Measurements from ENCODE around the gene RNF10. TPM values are rescaled to one million over a fixed set of nuclear protein-coding genes. Genes with fewer than 3 reads are reported as not detected.
"Not testable (repeated sequence)": the region's sequence is repeated elsewhere in the genome, so short reads cannot be mapped to it uniquely, and the experiment has no call there.

RNF10 gene
- polyA plus RNA-seq, 3 donors from 2014 or later: 60.3 to 154 (median 66.5) TPM

DNA sequence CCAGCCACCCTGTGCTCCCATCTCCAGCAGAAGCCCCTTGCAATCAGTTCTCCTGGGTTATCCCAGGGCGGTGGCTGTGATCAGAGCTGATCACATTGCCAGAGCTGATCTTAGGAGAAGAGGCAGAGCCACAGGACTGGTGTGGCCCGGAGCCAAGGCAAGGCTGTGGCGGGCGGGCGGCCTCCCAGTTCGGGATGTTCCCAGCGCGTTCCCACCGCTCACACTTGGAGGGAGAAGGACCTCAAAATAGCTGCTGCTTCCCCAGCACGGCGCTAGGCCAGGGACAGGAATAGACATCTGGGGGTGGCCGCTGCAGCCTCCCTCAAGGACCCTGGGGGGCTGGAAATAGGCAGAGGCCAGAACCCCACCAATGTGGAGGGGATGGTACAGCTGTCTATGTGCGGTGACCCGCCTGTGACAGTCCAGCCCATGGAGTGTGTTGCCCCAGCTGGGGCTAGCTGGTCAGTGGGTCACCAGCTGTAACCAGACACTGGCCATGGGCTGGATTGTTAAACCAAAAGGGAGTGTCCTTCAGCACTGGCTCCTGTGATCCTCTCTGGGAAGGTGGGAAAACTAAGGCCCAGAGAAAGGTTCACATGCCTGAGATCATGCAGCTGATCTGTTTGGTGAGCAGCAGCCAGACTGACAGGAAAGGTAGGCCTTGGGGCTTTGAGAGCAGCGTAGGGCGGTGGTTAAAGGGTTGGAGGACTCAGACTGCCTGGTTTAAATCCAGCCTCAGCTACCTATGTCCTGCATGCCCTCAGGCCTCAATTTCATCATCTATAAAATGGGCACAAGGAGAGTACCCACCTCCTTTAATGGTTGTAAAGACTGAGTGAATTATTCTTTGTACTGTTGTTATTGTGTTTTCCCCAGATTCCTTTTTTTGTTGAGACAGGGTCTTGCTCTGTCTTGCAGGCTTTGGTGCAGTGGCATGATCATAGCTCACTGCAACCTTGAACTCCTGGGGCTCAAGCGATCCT is 55.1 kb downstream of the RNF10 start:
- Mint-ChIP-seq H3K4me3 (no peak overlapping the region), H3K9me3 (peaks cover 0 to 1% (median 0%) of the 10 kb centered on the region in 6 donors), H3K36me3 (no peaks in the 10 kb centered on the region), H3K27ac (no peak overlapping the region), H3K4me1 (peaks cover under 1 to 3% of the 10 kb centered on the region in 2 donors), H3K27me3 (ENCODE audit: low read depth in 3 of 3) (peaks cover 1 to 7% (median 4%) of the 10 kb centered on the region in 3 donors)
- no peak for DNase-seq

DNA sequence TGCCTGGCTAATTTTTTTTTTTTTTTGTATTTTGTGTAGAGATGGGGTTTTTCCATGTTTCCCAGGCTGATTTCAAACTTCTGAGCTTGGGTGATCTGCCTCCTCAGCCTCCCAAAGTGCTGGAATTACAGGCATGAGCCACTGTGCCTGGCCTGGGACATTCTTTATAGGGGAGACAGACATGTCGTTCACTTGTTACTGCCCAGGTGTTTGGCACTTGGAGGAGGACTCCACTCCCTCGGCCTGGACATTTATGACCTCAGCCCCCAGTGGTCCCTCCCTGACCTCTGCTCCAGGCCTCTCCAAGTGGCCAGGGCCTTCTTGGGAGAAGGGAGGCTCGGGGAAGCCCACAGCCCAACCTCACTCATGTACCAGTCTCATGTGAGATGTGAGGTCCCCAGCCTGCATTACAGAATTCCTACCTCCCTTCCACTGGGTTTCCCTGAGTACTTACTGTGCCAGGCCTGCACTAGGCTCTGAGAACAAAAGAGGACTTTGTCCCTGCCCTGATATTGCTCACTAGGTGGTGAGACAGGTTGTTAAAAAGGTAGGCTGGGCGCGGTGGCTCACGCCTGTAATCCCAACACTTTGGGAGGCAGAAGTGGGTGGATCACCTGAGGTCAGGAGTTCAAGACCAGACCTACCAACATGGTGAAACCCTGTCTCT is 56.7 kb downstream of the RNF10 start:
- no peak for DNase-seq
- H3K4me1 Mint-ChIP-seq: no peaks in the 10 kb centered on the region
- H3K36me3 Mint-ChIP-seq: no peaks in the 10 kb centered on the region
- peaks cover 0 to 3% (median 2%) of the 10 kb centered on the region in 3 donors for H3K27me3 Mint-ChIP-seq (ENCODE audit: low read depth in 3 of 3)
- H3K27ac Mint-ChIP-seq: no peak overlapping the region
- H3K9me3 Mint-ChIP-seq: peaks cover 0 to 1% (median 0%) of the 10 kb centered on the region in 6 donors
- H3K4me3 Mint-ChIP-seq: no peak overlapping the region

DNA sequence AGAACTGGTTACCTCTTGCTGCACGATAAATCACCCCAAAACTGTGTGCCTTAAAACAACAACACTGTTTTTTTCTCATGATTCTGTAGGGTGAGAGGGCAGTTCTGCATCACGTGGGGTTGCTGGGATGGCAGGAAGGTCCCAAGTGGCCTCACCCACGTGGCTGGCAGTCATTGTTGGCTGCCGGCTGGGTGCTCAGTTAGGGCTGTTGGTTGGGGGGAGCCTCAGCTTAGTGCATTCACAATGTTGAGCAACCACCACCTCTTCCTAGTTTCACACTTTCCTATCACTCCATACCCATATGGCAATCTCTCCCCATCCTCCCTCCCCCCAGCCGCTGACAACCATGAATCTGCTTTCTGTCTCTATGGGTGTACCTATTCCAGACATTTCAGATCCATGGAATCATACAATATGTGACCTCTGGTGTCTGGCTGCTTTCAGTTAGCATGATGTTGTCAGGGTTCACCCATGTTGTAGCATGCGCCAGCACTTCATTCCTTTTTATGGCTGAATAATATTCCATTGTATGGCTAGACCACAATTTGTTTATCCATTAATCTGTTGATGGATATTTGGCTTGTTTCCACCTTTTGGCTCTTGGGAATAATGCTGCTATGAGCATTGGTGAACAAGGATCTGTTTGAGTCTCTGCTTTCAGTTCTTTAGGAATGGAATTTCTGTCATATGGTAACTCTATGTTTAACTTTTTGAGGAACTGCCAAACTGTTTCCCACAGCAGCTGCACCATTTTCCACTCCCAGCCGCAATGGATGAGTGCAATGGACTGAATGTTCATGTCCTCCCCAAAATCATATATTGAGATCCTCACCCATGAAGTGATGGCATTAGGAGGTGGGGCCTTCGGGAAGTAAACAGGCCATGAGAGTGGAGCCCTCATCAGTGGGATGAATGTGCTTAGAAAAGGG is 58.2 kb downstream of the RNF10 start:
- Mint-ChIP-seq H3K36me3 (no peaks in the 10 kb centered on the region), H3K27me3 (ENCODE audit: low read depth in 3 of 3) (peaks cover 0 to 4% (median 2%) of the 10 kb centered on the region in 3 donors), H3K4me1 (no peaks in the 10 kb centered on the region), H3K9me3 (peaks cover 0 to 1% (median 0%) of the 10 kb centered on the region in 6 donors), H3K27ac (no peak overlapping the region), H3K4me3 (no peak overlapping the region)
- no peak for DNase-seq

DNA sequence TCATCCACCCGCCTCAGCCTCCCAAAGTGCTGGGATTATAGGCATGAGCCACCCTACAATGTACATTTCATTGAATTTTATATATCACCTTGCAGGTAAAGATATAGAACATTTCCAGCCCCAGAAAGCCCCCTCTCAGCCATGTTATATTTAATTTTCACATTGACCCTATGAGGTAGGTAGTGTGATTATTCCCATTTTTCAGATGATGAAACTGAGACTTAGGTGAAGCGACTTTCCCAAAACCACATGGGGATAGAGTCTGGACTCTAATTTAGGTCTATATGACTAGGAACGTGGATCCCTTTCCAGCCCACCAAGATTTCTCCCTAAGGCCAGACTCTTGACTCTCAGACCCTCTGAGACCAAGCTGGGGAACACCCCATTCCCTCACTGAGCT is 62.7 kb downstream of the RNF10 start:
- H3K27ac Mint-ChIP-seq: no peak overlapping the region
- H3K4me1 Mint-ChIP-seq: no peaks in the 10 kb centered on the region
- no peaks in the 10 kb centered on the region for H3K36me3 Mint-ChIP-seq
- peaks cover 0 to 14% (median under 1%) of the 10 kb centered on the region in 3 donors for H3K27me3 Mint-ChIP-seq (ENCODE audit: low read depth in 3 of 3)
- no peaks in the 10 kb centered on the region for H3K9me3 Mint-ChIP-seq
- no peak for DNase-seq
- no peak overlapping the region for H3K4me3 Mint-ChIP-seq

DNA sequence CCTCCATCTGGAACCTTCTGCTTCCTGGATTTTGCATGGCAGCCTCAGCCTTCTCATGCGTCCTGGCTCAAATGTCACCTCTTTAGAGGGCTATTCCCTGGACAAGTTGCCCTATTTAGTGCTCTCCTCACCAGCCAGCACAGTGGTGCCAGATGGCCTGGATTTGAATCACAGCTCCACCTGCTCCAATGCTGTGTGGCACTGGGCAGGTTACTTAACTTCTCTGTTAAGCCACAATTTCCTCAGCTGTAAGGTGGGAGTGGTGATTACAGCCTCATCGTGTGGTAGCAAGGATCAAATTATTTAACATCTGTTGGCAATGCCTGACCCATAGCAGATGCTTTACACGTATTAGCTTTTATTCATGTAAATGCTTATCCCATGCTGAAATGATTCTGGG is 63.7 kb downstream of the RNF10 start:
- DNase-seq: no peak
- H3K9me3 Mint-ChIP-seq: no peaks in the 10 kb centered on the region
- H3K4me3 Mint-ChIP-seq: no peak overlapping the region
- no peaks in the 10 kb centered on the region for H3K4me1 Mint-ChIP-seq
- H3K36me3 Mint-ChIP-seq: no peaks in the 10 kb centered on the region
- peaks cover 0 to 14% (median 3%) of the 10 kb centered on the region in 3 donors for H3K27me3 Mint-ChIP-seq (ENCODE audit: low read depth in 3 of 3)
- peak overlapping the region in 2 of 6 donors; percentile 28 to 57 for H3K27ac Mint-ChIP-seq

DNA sequence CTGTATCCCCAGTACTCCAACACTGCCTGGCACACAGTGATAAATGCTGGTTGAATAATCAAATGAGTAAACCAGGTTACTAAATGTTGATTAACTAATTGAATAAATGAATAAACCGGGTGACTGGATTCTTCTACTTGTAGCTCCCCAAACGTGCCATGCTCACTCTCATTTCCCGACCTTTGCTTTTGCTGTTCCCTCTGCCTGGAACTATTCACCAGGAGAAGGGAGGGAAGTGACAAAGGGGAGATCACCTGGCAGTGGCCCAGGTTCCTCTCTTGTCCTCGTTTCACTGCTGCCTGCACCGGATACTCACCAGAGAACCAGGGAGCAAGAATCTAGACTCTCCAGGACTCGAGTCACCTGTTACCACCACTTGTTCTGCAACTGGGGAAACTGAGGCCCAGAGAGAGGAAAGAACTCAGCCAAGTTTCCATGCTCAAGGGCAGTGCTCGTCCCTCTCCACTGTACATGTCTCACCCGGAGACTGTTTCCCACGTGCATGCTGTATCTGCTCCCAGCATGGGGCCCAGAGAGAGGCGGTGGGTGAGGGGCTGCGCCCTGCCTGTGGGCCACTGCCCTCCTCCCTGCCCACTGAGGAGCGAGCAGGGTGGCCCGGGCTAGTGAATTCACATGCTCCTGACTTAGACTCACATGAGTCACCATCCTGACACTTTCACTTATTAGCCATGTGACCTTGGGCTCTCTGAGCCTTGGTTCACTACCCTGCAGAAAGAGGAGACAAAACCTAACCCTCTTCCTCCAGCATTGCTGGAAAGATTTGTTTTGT is 64.7 kb downstream of the RNF10 start:
- Mint-ChIP-seq H3K36me3 (no peaks in the 10 kb centered on the region), H3K4me3 (no peak overlapping the region), H3K9me3 (no peaks in the 10 kb centered on the region), H3K4me1 (no peaks in the 10 kb centered on the region), H3K27me3 (ENCODE audit: low read depth in 3 of 3) (peaks cover 0 to 14% (median 3%) of the 10 kb centered on the region in 3 donors), H3K27ac (no peak overlapping the region)
- no peak for DNase-seq

DNA sequence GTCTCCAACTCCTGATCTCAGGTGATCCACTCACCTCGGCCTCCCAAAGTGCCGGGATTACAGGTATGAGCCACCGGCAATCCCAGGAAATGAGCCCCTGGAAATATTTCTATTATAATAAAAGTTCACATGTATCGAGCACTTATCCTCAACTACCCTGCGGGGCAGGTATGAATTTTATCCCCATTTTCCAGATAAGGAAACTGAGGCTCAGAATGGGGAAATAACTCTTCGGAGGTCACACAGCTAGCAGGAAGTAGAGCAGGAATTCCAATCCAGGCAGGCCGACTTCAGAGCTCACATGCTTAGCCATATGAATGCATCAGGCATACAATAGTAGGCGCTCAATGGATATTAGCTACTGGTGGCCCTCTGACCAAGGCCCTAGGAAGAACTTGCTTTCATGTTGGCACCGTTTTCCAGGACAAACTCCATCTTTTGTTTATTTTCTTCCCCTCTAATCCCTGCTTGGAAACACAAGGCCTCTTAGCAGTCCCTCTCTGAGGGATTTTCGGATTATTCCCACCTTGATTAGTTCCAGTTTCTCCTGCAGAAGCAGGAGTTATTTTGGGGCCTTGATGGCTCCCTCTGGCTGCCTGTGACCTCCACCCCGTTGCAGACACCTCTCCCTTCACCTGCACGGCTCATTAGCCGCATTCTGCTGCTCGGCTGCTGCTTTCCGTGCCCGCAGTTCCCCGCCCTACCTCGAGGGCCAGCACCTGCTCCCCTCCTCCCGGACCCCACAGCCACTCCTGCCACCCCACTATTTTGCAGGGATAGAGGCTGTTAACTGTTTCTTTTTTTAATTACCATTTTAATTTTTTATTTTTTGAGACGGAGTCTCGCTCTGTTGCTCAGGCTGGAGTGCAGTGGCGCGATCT is 65.8 kb downstream of the RNF10 start:
- H3K4me1 Mint-ChIP-seq: no peaks in the 10 kb centered on the region
- no peaks in the 10 kb centered on the region for H3K36me3 Mint-ChIP-seq
- peak overlapping the region in 1 of 6 donors; percentile 34 for H3K27ac Mint-ChIP-seq
- no peak for DNase-seq
- H3K27me3 Mint-ChIP-seq (ENCODE audit: low read depth in 3 of 3): peaks cover 0 to 14% (median 4%) of the 10 kb centered on the region in 3 donors
- no peak overlapping the region for H3K4me3 Mint-ChIP-seq
- H3K9me3 Mint-ChIP-seq: no peaks in the 10 kb centered on the region

DNA sequence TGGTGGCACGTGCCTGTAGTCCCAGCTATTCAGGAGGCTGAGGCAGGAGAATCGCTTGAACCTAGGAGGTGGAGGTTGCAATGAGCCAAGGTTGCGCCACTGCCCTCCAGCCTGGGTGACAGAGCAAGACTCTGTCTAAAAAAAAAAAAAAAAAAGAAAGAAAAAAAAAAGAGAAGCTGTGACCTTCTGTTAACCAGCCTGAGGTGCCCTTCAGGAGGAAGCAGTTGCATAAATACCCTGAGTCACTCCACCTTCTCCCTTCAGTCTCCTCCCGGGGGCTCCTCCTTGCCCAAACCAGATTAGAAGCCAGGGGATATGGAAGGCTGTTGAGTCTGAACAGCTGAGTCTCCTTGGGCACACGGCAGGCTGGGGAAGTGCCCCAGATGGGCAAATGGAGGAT is 68.3 kb downstream of the RNF10 start:
- not testable (repeated sequence) for H3K4me1 Mint-ChIP-seq; H3K9me3 Mint-ChIP-seq; H3K27me3 Mint-ChIP-seq (ENCODE audit: low read depth in 3 of 3); H3K27ac Mint-ChIP-seq; DNase-seq; H3K36me3 Mint-ChIP-seq; H3K4me3 Mint-ChIP-seq

DNA sequence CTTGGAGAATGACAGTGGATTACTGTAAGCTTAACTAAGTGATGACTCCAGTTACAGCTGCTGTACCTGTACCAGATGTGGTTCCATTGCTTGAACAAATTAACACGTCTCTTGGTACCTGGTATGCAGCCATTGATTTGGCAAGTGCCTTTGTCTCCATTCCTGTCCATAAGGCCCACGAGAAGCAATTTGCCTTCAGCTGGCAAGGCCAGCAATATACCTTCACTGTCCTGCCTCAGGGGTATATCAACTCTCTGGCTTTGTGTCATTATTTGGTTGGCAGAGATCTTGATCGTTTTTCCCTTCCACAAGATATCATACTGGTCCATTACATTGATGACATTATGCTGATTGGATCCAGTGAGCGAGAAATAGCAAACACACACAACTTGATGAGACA is 76.4 kb downstream of the RNF10 start:
- H3K4me1 Mint-ChIP-seq: no peaks in the 10 kb centered on the region
- peaks cover 1 to 7% (median 4%) of the 10 kb centered on the region in 3 donors for H3K27me3 Mint-ChIP-seq (ENCODE audit: low read depth in 3 of 3)
- no peak overlapping the region for H3K4me3 Mint-ChIP-seq
- H3K36me3 Mint-ChIP-seq: no peaks in the 10 kb centered on the region
- DNase-seq: no peak
- no peaks in the 10 kb centered on the region for H3K9me3 Mint-ChIP-seq
- H3K27ac Mint-ChIP-seq: no peak overlapping the region

DNA sequence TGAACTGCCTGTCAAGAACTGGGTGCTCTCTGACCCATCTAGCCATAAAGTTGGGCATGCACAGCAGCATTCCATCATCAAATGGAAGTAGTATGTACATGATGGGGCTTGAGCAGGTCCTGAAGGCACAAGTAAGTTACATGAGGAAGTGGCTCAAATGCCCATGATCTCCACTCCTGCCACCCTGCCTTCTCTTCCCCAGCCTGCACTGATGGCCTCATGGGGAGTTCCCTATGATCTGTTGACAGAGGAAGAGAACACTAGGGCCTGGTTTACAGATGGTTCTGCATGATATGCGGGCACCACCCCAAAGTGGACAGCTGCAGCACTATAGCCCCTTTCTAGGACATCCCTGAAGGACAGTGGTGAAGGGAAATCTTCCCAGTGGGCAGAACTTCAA is 77.4 kb downstream of the RNF10 start:
- not testable (repeated sequence) for H3K9me3 Mint-ChIP-seq; H3K36me3 Mint-ChIP-seq; DNase-seq; H3K4me1 Mint-ChIP-seq; H3K4me3 Mint-ChIP-seq; H3K27me3 Mint-ChIP-seq (ENCODE audit: low read depth in 3 of 3); H3K27ac Mint-ChIP-seq

DNA sequence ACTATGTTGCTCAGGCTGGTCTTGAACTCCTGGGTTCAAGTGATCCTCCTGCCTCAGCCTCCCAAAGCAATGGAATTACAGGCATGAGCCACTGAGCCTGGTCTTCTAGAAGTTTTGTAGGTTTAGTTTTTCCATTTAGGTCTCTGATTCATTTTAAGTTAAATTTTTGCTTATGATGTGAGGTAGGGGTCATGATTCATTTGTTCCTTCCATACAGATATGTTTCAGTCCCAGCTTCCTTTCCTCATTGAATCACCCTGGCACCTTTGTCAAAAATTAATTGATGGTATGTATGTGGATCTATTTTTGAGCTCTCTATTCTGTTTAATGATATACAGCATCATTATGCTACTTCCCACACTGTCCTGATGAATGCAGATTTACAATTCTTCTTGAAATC is 80.7 kb downstream of the RNF10 start:
- Mint-ChIP-seq H3K4me1 (no peaks in the 10 kb centered on the region), H3K27me3 (ENCODE audit: low read depth in 3 of 3) (peaks cover 5 to 9% (median 6%) of the 10 kb centered on the region in 3 donors), H3K27ac (no peak overlapping the region), H3K9me3 (peaks cover 0 to 3% (median 0%) of the 10 kb centered on the region in 6 donors), H3K4me3 (no peak overlapping the region), H3K36me3 (no peaks in the 10 kb centered on the region)
- no peak for DNase-seq

DNA sequence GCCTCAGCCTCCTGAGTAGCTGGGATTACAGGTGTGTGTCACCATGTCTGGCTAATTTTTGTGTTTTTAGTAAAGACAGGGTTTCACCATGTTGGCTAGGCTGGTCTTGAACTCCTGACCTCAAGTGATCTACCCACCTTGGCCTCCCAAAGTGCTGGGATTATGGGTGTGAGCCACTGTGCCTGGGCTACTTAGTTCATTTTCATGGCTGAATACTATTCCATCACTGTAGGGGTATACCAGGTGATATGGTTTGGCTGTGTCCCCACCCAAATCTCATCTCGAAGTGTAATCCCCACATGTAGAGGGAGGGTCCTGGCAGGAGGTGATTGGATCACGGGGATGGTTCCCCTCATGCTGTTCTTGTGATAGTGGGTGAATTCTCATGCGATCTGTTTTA is 83.0 kb downstream of the RNF10 start:
- H3K4me1 Mint-ChIP-seq, DNase-seq, H3K4me3 Mint-ChIP-seq, H3K27ac Mint-ChIP-seq, H3K9me3 Mint-ChIP-seq, H3K36me3 Mint-ChIP-seq: not testable (repeated sequence)
- peaks cover 5 to 15% (median 12%) of the 10 kb centered on the region in 3 donors for H3K27me3 Mint-ChIP-seq (ENCODE audit: low read depth in 3 of 3)

Measured in immature natural killer cell (primary cell).